Measurements from ENCODE around the gene DCD.
"Not testable (repeated sequence)": the region's sequence is repeated elsewhere in the genome, so short reads cannot be mapped to it uniquely, and the experiment has no call there.

DCD gene

DNA sequence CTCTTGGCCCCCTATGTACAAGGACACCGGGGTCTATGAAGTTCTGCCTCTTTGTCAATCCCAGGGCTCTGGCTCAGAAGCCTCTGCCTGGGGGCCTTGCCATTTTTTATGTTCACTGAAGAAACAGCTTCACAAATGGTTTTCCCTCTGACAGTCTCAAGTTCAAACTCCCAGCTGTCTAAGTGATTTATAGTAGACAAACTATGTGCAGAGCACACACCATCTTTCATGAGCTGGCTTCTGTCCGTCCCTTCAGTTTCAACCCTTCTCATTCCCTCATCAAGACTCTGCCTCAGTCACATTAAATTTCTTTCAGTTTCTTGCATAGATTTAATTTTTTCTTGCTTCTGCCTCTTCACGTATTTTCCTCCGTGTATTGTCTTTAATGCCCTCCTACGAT lies 2.7 kb upstream of the DCD start:
- DNase-seq = no peak

DNA sequence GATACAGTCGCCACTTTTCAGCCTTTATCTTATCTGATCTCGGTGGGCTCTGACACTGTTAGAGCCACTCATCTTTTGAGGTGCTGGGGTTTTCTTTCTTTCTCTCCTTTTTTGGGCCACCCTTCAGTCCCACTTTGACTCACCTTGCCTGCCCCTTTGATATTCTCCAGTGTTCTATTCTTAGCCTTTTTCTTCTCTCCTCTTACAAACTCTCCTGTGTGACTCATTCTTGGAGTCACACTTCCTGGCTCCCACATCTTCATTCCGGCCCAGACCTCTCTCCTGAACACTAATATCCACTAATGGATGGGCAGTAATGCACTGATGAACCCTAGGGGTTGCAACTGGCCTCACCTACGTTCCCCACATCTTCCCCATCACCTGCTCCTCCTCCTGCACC lies 2.2 kb upstream of the DCD start:
- DNase-seq = no peak

DNA sequence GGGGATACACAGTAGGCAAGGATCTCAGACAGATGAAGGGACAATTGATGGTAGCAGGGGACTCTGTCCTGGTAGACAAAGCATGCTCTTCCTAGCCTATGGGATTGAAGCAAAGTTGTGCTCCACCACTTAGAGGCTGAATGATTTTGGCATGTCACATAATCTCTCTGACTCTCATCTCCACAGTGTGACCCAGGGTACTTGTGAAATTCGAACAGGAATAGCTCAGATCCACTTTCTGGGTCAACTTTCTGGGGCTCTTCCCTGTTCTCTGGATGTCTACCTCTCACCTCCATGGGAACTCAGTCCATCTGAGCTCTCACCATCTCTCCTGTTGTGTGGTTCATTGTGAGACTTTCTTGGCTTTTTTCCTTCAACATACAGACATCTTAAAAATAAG lies 1.7 kb upstream of the DCD start:
- no peak for DNase-seq

DNA sequence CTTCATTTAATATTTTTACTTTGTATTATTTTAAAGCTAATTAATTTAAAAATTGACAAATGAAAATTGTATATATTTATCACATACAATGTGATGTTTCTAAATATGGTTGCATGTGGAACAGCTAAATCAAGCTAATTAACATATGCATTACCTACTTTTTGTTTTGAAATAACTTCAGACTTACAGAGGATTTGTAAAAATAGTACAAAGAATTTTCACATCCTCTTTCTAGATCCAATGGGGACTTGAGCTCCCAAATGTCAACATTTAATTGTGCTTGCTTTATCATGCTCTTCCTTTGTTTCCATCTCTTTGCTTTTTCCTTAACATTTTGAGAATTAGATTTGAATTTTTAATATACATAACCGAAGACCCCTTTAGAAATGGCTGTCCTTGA lies 6.6 kb downstream of the DCD start:
- DNase-seq = no peak

DNA sequence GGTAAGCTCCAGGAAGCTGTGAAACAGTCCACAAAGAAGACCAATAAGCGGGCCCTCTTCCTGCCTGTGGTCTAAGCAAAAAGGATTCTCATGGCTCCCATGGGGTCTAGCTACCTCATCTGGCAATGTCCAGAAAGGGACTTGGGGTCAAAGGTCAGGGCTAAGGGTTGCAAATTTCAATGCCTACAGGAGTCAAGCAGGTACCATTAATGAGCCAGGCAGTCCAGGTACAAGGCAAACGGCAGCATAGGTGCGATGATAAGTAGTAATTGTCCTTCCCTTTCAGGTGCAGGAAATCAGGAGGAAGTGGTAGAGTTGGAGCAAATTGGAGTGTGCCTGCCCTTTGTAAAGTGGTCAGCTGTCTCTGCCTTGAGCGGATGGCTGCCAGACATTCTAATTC lies 7.1 kb downstream of the DCD start:
- DNase-seq = no peak

DNA sequence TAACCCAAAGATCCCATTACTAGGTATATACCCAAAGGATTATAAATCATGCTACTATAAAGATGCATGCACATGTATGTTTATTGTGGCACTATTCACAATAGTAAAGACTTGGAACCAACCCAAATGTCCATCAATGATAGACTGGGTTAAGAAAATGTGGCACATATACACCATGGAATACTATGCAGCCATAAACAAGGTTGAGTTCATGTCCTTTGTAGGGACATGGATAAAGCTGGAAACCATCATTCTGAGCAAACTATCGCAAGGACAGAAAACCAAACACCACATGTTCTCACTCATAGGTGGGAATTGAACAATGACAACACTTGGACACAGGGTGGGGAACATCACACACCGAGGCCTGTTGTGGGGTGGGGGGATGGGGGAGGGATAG lies 9.1 kb downstream of the DCD start:
- not testable (repeated sequence) for DNase-seq

DNA sequence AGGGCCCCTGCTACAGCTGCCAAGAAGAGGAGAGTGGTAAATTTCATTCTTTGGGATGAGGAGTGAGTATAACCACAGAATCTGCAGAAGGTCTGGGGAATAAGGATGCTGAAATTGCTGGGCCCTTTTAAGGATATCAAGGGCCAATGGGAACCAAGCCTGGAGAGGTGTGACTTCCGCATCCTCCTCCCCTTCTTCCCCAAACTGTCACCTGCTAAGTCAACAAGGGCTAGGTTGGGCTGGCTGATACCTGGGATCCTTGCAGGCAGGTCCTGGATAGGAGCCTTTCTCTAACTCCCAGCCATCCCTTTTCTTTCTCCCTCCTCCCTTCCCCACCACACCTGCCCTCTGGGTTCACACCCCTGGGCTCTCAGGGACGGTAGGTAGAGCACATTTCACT lies 13.4 kb downstream of the DCD start, which contains the start of gene LACRT:
Gene LACRT (minus strand): TSS at position 101 of the 400 bp plus-strand sequence. CDS start 54 bp downstream, at position 47.
- DNase-seq = no peak

DNA sequence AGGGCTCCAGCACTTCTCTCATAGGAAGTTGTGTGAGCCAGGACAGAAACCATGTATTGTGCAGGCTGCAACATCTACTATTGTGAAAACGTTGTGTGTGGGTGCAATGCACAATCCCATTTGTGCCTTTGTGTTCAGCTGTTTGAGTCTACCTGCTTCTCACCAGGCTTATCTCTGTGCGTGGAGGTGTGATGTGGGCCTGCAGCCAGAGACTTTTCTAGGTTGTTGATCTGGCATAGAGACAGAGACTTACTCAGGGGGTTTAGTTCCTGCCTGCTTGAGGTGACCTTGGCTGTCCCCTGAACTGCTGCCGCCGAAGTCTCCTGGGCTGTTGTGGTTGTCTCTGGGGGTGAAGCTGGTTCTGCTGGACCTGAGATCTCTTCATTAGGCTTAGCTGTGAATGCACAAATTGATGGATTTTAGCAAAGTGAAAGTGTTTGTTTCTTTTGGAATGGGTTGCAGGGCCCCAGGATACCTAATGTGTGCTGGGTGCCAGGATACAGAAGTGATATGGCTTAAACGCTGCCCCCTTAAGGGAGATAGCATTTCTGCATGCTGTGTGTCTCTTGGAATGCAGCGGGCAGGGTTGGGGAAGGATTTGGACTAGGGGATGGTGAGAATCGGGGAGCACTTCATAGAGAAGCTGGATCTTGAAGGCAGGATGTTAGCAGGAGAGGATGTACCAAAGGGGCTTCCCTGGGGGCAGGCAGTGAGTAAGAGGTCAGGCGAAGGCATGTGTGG lies 16.0 kb downstream of the DCD start:
- DNase-seq = no peak

DNA sequence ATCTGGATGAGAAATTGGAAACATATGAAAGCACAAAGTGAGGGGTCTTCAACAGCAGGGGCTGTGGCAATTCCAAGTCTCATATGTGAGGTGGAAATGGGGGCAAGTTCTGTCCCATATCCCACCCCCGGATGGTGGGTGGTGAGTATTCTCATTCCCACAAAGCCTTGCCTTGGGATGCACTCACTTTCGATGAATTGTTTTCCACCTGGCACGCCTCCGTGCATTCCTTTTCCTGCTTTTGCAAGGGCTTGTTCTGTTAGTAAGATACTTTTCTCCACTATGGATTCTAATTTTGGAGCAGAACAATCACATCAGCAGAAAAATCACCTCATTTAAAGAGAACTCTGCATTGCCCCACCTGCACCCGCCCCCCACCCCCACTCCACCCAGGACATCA lies 16.6 kb downstream of the DCD start:
- DNase-seq = no peak

DNA sequence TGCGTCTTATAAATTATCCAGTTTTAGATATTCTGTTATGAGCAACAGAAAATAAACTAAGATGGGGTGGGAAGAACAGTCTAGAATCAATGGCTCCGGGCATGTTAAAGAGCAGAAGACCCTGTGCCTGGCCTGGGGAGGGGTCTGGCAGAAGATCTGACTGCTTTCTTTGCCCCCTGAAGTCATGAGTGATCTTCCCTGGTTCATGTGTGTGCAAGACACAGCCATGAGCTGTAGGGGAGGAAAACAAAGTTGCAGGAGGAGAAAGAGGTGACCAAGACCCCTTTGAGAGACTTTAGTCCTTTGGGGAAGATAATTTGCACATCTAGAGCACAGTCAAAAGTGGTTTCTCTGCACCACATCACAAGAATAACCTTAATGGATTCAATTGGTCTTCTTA lies 18.2 kb downstream of the DCD start:
- DNase-seq = no peak

DNA sequence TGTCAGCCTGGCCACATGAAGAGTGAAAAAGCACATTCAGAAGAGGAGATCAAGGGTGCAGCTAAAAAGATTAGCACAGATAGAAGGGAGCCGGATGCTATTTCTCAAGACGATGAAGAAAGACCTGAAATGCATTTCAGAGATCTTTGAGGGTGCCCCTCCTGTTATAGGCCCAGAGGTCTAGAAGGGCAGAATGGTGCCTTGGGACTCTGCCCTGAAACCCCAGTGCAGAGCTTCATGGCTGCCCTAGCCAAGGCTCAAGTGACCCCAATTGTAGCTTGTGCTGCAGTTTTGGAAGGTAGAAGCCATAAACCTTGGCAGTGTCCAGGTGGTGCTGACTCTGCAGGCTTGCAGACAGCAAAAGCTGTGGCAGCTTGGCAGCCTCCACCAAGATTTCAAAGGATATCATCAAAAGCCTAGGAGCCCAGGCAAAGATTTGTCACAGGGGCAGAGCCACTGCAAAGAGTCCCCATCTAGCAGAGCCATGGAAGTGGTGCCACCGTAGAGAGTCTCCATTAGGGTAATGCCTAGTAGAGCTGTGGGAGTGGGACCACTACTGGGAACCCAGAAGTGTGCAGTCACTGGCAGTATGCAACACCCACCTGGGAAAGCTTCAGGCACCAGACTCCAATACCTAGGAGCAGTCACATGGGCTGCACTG lies 19.8 kb downstream of the DCD start:
- no peak for DNase-seq

DNA sequence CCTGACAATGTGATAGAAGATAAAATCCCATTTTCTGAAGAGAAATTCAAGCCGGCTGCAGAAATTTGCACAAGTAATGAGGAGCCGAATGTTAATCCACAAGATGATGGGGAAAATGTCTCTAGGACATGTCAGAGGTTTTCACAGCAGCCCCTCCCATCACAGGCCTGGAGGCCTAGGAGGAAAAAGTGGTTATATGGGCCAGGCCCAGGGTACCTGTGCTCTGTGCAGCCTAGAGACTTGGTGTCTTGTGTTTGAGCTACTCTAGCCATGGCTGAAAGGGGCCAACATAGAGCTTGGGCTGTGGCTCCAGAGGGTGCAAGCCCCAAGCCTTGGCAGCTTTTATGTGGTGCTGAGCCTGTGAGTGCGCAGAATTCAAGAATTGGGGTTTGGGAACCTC lies 20.9 kb downstream of the DCD start:
- DNase-seq = no peak

DNA sequence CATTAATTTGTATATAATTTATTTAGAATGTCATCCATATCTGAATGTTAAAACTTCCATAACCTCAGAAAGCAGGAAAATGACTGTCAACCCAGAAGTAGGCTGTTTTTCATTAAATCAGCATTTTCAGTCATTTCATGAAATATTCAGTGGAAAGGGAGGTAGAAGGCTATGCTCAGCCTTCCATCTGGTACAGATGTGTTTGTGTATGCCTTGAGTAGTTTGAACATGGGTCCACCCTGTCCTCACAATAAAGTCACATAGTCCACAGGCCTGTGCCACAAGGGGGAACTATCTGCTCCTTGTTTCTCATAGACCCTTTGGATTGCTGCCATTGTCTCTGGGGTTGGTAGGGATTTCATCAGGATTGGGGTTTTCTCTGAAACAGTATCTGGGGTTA lies 22.6 kb downstream of the DCD start:
- DNase-seq = no peak

DNA sequence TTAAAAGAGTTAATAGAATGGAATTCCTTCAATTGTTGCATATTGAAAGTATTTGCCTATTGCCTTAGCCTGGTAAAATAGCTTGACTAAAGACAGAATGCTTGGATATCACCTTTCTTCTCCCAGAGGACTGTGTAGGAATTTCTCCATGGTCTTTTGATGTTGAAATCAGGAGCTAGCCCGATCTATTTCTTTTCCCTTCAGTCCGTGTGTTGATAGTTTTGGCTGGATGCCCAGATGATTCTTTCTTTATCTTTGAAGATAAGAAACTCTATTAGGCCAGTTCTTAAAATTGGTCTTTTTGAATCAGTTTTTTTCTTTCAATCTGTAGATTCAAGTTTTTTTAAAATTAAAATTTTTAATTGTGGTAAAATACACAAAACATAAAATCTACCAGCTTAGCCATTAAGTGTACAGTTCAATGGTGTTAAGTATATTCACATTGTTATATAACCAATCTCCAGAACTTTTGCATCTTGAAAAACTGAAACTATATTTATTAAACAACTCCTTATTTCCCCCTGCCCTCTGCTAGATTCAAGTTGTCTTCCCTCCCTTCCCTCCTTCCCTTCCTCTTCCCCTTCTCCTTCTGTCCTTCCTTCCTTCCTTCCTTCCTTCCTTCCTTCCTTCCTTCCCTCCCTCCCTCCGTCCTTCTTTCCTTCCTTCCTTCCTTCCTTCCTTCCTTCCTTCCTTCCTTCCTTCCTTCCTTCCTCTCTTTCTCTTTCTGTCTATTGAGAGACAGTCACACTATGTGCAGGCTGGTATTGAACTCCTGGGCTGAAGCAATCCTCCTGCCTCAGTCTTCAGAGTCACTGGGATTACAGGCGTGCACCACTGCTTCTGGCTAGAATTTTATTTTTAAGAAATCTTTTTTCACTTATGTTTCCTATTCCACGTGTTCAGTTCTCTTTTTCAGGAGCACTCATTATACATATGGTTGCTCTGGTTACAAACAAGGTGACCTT lies 23.6 kb downstream of the DCD start:
- DNase-seq = no peak

DNA sequence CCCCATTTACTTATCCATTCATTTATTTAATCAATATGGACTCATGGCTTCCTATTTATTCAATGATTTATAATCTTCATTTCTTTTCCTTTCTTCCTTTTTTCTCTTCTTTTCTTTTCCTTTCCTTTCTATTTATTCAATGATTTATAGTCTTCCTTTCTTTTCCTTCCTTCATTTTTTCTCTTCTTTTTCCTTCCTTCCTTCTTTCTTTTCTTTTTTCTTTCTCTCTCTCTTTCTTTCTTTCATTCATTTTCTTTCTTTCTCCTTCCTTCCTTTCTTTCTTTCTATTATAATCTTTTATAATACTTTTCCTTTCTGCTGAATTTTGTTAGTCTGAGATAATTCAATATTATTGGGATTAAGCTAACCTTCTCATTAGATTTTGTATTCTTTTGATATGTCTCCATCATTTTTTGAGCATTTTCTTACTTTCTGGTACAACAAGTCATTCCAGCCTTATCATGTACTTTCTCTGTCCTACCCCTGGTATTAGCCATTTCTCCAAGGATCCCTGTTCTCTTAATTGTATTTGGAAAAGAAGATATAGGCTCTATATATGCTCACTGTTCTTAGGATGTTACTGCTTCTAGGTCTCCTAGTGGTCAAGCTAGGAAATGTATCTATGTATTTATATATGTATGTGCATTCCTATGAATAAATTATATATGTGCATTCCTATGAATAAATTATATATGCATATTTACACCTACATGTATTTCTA lies 25.5 kb downstream of the DCD start:
- no peak for DNase-seq

DNA sequence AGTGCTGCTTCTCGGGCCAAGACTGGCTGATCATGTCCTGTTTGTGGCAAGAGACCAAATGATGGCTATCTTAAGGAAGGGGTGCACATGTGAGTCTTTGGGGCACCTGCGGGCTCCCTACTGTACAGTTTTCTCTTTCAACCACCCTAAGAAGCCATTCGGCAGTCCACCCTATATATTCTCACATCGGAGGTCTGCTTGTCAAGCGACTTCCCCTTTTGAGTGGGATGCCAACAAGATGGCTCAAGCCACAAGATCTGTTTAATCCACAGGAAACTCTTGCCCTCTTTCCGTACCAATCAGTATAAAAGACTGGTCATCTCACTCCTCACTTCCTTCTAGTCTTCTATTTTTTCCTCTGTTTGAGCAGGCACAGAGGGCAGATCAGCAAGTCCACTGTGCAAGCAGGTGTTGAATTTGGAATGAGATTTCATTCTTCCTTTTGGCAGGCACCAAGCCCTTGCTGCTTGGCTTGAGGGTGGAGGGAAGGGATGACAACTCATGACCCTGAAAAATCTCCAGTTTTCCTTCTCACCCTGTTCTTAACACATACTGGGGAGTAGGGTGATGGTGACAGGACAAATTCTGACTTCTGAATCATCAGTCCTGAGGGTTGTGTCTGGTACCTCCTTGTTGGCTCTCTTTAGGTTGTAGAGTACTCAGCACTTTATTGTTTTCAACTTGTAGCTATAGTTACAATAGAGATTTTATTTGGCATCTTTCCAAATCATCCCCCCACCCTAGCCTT lies 31.1 kb downstream of the DCD start:
- DNase-seq = no peak

DNA sequence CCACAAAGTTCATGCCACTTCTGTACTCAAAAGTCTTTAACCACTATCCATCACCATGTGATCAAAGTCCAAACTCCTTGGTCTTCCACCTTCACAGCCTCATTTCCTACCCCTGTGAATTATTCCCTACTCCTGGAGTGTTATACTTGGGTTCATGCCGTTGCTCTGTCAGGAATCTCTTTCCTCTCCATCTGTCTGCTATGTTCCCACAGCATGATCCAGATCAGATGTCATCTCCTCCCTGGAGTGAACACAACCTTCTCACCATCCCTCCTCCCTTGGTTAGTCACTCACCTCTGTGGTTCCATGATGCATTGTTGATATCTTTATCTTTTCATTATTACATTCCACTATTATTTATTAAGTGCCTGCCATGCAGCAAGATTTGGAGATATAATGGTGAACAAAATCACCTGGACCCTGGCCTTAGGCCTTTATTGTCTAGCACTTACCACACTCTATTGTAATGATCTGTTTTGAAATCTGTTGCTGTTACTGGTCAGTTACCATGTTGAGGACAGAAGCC lies 35.9 kb downstream of the DCD start:
- no peak for DNase-seq

DNA sequence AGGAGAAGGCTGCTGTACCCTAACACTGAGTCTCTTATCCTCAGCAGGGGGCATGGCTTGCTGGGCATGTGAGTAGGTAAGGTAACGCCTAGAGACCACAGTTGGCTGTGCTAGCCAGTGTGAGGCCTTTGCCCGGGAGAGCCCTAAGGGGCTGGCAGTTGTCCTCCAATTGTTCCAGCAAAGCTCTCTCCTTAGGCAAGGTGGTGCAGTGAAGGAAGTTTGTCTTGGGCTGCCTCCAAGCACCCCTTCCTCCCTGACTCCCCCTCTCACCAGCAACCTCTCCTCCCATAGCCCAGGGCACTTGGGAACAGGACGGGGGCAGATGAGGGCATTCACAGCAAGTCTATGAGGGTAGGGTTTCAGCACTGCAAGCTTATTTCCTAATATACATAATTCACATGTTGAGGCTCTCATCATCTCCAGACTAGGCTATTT lies 36.4 kb downstream of the DCD start:
- DNase-seq = no peak

DNA sequence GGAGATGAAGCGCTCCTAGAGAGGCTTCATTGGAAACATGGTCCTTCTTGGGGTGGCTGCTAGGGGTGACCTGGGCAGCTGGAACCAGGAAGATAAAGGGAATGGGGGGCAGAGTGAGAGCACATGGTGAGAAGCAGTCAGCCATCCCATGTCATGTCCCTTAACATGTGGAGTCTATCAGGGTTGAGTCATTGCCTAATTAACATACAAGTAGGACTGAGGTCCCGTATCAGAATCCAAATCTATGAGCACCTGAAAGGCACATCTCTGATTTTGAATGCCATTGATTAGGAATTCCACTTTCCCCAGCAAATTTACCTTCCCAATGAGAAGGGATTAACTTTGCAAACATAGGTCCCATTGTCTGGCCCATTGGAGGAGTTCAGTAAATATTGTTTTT lies 39.4 kb downstream of the DCD start:
- no peak for DNase-seq

DNA sequence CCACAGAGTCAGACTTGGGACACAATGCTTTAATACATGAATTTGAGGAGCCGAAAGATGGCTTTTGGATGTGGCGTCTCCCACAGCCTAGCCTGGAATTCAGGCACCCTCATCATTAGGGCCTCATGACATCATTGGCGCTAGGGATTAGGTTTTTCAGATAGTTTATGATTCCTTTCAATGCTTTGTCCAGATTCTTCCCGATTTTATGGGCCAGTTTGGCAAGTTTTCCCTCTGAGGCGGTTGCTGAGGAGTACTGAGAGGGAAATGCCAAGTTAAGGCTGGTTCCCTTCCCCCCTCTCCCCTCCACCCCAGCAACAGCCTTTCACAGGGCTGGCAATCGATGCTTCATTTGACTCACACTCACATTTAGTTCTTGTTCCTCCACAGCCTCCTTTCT lies 40.0 kb downstream of the DCD start:
- no peak for DNase-seq

DNA sequence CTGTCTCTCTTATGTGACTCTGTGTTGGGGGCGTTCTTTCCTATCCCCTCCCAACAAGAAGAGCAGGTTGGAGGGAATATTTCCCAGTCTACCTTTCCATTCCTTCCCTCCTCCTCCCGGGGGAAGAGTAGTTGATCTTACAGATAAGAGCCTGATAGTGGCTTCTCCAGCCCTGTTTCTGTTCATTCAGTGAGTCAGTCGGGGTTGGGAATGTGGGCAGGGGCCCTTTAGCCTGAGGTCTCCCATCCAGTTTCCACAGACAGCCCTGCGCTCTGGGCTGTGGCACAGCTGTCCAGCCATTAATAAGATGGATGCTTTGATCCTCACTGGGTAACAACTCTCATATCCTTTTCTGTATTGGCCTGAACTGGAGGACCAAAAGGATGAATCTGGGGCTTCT lies 41.6 kb downstream of the DCD start:
- DNase-seq = no peak

Data from NCI-H1105 treated with DMSO at 0.1 percent for 48 hours (cell line).